Right forelimb (tissue), 1 donor: ENCODE measurements around the gene GHRHR.

Experiments used
- DNase-seq: peaks from one replicate; pipeline ENCODE4 v3.0.0-alpha.2; 2018

The GHRHR gene

DNA sequence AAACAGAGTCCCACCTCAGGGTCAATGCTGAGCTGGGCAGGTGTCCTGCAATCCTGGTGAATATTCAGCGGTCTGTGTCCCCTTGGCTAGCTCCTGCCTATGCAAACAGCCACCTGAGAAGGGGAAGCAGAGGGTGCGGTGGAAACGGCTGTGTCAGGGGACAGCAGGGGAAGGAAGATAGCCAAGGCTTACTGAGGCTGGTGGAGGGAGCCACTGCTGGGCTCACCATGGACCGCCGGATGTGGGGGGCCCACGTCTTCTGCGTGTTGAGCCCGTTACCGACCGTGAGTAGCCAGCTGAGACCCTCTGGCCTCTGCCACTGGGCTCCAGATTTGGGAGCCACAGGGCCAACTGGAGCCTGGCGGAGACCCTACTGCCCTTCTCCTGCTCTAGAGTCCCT, at the start of gene GHRHR:
Gene GHRHR (plus strand): TSS at position 112 of the 400 bp plus-strand sequence. CDS start 116 bp downstream, at position 228.
- DNase-seq, result no peak

DNA sequence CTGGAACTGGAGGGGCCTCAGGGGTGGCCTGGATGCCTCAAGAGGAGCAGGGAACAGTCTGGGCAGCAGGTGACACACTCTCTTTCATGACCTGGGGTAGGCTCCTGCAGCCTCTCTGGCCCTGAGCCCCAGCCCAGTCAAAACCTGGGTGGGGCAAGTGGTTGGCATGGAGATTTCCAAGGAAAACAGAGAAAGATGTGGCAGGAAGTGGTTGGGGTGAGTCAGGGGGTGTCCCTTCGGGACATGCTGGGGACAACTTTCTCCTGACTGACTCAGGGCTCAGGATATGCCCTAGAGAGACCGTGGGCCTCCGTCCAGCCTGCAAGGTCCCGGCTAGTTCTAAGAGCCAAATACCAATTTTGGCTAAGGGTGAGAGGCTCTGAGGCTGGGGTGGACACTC, 49.2 kb upstream of the GHRHR start:
- no peak for DNase-seq

DNA sequence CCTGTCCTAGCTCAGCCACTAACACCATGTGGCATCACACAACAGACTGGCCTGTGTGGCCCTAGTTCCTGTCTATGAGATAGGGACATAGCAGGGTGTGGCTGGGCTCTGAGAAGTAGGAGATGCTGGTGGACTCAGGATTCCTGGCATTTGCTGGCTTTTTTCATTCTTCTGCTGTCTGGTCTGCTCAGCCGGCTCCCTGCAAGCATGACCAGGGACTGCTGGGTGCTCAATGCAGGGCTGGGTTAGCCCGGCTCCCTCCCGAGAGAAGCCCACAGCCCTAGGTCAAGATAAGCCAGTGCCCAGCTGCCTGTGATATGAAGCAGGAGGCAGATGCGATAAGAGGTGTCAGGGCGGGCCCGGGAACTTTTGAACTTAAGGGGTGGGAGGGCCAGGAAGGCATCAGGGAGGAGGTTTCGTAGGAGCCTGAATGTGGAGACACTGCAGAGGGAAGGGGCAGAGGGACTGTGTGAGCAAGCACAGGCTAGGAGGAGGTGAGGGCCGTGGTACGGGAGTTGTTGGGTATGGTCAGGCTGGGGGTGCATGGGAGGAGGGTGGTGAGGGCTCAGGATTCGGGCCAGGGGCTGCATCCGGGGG, 48.6 kb upstream of the GHRHR start:
- no peak for DNase-seq

DNA sequence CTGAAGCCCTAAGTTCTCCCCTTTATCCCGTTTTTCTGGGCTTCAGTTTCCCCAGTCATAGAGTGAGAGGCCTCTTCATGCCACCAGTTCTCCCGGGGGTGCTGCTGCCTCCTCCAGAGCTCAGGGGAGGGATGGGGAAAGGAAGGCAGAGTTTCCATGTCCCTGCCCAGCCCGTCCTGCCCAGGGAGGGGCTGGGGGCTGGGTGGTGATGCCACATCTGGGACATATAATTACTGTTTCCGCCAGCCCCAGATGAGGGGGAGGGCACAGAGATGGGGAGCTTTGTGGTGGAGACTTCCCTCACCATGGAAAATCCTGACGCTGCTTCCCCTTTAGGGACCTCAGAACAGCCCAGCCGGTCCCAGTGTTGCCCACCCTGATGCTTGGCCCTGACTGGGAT, 48.0 kb upstream of the GHRHR start:
- no peak for DNase-seq

DNA sequence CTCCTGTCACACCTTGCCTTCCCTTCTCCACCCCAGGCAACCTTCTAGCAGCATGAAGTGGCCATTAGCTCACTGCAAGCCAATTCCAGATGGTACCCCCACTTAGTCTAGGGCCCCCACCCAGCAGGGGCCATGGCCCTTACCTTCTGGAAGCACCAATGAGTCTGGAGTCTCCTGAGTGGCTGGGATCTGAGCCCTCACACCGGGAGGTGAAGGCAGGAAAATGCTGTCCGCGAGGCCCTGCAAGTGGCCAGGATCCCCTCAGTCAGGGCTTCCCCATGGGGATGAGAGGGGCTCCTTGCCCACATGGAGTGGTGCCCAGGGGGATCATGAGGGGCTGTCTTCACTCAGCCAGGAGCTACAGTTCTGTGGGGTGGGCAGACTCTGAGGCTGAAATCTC, 47.5 kb upstream of the GHRHR start:
- DNase-seq, result no peak

DNA sequence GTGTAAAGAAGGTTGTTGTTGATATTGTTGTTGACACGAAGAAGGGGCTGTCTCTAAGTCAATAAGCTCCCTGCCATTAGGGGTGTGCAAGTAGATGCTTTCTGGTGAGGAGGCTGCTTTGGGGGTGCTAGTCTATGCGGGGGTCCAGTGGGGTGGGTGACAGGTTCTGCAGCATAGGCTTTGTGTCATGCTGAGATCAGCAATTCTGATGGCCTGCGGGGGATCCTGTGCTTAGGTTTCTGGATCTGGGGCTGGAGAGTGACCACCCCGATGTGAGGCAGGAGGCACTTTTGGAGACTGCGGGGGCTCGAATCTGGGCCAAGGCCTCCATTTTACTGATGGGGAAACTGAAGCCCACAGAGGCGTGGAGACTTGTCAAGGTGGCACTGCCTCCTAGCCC, 47.0 kb upstream of the GHRHR start:
- DNase-seq, result no peak

DNA sequence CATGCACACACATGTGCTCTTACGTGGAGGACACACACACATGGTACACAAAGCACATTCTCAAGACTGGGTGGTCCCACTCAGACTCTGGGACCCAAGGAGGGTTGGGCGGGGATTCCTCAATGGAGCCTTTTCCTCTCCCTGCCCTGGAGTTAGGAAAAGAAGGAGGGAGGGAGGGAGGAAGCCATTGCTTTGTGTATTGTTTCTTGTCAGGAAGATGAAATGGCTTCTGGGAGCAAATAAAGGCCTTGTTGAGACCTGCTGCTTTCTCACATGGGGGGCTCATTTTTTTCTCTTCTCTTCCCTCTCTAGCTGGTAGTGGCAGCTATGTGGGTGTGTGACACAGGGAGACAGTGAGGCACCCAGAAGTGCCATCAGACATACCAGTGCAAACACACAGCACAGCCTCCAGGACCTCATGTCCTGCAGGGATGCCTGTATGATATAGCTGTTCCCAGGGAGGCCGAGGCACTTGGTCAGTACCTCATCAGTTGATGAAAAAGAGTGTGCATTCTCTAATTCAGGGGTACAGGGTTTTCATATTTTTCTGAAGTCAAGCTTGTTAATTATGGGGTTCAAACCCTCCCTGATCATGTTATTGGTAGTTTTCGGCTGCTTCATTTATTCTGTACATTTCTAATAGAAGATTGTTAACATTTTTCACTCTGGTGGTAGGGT, 46.4 kb upstream of the GHRHR start:
- no peak for DNase-seq

DNA sequence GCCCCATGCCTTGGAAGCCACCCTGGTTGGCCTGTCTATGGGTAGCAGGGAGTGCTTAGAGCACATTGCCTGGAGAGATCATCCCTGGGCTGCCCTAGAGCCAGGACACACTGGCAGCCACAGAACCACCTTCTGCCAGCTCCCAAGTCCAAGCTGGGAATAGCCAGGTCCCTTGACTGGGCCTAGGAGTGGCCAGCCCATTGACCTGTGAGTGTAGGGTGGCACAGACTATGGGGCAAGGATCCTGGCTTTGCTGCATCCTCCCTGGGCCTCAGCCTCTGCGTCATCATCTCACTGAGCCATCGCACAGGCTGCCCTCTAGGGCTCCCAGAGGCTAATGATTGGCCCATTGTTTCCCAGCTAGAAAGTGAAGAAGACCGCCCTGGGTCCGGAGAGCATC, 45.1 kb upstream of the GHRHR start:
- peak; percentile 20 for DNase-seq

DNA sequence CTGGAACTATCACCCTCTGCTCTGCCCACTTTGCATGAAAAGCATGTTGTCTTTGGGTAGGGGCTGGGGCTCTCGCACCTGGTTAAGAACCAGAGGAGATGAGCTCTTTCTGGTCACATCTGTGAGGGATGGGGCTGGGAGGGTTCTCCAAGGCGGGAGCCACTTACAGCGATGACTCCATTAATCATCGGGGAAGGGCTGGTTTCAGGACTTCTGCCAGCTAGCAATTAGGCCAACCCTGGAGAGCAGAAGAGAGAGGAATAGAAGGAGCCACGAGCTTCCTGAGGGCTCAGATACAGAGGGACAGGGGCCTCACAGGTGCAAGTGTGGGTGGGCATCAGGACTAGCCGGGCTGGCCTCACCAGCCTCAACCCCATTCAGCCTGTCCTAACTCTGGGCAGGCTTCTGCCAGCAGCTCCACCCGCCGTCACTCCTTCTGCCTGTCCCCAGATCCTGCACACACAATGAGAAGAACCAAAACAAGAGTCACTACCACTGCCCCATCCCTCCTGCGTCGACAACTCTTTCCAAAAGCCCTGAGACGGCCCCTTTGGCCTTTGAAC, 43.7 kb upstream of the GHRHR start:
- DNase-seq, result peak; percentile 31

DNA sequence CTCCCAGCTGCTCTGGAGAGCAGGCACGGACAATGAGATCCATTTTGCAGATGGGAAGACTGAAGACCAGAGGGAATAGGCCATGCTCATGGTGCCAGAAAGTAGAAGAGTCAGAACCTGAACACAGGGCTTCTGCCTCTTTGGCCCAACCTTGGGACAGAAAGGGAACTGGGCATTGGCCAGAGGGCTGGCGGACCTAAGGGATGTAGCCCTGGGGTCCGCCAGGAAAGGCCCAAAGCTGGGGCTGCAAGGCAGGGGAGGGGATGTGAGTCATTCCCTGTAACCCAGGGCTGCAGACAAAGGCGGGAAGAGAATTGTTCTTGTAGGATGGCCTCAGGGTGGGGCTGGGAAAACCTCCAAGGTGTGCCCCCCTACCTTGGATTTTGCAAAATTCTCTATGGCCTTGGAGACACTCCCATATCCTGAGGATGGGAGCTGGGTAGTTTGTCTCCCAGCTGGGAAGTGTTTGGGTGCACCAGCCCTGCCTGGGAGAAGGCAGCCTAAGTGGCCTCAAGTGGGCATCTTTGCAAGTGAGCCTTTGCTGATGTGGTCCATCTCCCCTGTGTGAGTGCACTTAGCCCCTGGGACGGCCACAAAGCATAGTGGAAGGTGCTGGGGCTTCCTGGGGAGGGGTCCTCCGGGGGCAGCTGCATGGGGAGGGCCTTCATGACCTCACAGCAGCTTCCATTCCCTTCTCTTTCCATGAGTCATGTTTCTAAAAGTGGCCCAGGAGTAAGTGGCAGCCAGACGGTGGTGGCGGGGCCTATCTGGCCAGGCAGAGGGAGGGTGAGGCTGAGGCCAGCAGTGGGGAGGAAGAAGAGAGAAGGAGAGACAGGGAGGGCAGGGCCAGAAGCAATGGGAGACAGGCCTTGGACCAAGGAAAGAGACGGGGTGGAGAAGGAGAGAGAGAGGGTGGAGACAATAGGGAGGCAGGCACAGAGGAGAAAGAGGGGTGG, 42.9 kb upstream of the GHRHR start:
- peak; percentile 51 for DNase-seq

DNA sequence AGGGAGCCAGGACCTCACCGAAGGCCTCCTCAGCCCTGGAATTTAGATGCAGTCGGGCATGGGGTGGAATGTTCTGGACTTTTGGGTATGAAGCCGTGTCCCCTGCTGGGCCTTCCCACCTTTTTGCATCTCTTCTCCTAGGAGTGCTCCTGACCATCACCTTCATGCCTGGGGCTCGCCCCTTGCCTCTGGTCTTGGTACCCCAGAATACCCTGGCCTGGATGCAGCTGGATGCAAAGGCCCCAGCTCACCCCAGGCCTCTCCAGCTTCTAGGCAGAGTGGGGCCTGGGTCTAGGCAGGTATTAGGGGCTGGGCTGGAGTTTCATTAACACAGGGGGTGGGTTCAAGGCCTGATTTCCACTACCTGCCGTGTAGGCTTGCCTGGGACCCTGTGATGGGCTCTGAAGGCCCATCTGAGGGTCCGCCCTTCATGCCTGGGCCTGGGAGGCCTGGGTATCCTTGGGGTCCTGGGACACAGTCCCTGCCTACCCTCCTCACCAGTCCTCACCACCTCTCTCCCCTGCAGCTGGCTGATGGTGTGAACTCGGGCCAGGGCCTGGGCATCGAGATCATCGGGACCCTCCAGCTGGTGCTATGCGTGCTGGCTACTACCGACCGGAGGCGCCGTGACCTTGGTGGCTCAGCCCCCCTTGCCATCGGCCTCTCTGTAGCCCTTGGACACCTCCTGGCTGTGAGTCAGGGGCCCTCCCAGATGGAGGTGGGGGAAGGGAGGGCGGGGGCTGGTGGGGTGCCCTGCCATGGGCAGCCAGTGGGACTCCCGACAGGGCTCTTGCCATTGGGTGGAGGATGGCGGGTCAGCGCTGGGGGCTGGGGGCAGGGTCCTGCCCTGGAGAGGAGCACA, 42.0 kb upstream of the GHRHR start:
- peak; percentile 39 for DNase-seq

DNA sequence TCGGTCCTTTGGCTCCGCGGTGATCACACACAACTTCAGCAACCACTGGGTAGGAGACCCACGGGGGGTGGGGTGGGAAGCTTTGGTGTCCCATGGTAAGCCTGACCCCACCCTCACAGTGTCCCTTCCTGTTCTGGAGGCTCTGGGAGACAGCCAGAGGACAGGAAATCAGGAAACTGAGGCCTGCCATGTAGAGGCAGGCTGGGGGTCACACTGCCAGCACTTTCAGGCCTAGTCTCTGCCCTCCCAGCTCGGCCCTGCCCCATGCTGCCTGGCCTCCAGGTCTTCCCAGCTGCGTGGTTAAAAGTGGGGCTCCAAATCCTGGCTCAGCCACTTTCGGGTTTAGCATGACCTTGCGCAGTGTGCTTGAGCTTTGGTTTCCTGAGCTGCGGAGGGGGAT, 41.2 kb upstream of the GHRHR start:
- DNase-seq, result peak; percentile 24

DNA sequence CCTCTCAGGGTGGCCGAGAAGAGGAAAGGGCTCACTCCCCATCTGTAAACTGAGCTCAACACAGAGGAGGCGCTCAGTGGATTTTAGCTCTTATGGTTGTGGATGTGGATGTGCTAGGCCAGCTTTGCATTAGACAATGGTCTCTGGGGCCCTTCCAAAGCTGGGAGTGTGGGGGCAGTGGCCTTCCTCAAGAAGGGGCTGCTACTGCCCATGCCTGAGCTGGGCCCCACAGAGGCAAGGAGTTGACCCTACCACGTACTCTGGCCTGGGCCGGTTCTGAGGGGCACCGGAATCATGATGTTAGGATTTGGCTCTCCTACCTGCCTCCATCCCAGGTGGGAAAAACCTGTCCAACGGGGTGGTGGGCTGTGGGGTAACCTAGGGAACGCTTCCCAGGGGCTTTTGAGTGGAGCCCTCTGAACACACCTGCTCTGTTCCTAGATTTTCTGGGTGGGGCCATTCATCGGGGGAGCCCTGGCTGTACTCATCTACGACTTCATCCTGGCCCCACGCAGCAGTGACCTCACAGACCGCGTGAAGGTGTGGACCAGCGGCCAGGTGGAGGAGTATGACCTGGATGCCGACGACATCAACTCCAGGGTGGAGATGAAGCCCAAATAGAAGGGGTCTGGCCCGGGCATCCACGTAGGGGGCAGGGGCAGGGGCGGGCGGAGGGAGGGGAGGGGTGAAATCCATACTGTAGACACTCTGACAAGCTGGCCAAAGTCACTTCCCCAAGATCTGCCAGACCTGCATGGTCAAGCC, 40.6 kb upstream of the GHRHR start:
- DNase-seq, result peak; percentile 35

DNA sequence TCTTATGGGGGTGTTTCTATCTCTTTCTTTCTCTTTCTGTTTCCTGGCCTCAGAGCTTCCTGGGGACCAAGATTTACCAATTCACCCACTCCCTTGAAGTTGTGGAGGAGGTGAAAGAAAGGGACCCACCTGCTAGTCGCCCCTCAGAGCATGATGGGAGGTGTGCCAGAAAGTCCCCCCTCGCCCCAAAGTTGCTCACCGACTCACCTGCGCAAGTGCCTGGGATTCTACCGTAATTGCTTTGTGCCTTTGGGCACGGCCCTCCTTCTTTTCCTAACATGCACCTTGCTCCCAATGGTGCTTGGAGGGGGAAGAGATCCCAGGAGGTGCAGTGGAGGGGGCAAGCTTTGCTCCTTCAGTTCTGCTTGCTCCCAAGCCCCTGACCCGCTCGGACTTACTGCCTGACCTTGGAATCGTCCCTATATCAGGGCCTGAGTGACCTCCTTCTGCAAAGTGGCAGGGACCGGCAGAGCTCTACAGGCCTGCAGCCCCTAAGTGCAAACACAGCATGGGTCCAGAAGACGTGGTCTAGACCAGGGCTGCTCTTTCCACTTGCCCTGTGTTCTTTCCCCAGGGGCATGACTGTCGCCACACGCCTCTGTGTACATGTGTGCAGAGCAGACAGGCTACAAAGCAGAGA, 39.9 kb upstream of the GHRHR start:
- no peak for DNase-seq

DNA sequence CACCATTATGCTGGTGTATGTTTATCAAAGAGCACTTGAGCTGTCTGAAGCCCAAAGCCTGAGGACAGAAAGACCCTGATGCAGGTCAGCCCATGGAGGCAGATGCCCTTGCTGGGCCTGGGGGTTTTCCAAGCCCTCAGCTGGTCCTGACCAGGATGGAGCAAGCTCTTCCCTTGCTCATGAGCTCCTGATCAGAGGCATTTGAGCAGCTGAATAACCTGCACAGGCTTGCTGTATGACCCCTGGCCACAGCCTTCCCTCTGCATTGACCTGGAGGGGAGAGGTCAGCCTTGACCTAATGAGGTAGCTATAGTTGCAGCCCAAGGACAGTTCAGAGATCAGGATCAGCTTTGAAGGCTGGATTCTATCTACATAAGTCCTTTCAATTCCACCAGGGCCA, 39.1 kb upstream of the GHRHR start:
- DNase-seq, result no peak

DNA sequence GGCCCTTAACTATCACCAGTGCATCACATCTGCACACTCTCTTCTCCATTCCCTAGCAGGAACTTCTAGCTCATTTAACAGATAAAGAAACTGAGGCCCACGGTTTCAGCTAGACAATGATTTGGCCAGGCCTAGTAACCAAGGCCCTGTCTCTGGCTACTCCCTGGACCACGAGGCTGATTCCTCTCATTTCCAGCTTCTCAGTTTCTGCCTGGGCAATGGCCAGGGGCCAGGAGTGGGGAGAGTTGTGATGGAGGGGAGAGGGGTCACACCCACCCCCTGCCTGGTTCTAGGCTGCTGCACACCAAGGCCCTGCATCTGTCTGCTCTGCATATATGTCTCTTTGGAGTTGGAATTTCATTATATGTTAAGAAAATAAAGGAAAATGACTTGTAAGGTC, 38.6 kb upstream of the GHRHR start:
- DNase-seq, result no peak

DNA sequence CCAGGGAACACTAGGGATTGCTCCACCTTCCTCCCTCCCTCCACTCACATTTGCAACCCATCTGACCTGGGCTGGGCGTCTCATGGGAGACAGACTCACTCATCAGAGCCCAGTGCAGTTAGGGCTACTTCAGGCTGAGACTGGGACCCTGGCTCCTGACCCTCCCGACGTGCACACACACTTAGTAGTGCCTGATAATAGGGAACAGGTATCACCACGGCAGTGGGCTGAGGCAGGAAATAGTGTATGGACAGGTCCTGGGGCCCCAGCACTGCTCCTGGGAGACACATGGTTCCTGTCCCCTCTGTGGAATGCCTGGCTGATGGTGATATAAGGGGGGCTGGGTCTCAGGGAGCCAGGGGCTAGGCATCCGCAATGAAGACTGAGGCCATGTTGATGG, 37.8 kb upstream of the GHRHR start:
- no peak for DNase-seq

DNA sequence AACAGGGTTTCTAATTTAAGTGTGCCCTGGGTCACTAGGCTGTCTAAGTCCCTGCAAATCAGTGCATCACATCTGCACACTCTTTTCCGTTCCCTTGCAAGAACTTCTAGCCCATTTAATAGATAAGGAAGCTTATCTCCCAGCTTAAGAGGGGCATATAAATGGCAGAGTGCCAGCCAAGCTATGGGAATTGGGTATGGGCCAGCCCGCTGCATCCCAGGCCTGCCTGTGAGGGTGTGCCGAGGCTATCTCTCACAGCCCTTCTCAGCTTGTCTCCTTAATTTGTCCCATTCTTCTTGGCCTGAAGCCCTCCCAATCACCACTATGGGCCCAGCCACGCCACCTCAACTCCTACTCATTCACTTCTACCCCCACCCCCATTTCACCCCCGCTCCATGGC, 37.4 kb upstream of the GHRHR start:
- peak; percentile 38 for DNase-seq

DNA sequence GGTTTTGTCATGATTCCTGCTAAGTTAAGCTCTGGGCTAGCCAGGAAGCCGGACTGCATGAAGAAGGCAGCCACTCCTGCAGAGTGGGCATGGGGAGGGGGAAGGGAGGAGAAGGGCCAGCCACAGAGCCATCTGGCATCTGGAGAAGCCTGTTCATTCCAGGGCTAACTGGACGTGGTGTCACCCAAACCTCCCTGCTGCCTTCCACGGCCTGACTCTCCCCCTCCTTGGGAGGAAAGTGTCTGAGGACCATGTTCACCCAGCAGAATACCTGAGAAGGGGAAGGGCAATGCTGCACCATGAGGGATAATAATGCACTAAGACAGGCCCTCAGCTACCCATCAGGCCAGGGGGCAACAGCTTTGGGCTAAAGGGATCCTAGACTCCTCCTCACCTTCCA, 36.7 kb upstream of the GHRHR start:
- DNase-seq, result peak; percentile 33

DNA sequence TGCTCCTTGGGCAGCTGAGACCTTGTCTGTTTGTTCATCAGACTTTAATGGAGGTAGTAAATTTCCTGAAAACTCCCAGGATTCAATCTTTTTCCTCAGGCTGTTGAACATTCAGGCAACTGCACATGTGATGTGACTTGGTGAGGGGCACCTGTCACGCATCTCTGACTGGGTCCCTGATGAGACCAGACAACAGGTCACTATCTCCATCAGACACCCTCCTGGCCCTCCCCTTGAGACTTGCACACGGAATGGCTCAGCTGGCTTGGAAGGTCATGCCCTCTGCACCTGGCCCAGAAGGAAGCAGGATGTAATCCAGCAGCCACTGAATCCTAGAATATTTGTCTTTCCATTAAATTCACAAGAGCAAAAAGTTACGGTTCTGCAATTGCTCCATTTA, 36.2 kb upstream of the GHRHR start:
- no peak for DNase-seq

DNA sequence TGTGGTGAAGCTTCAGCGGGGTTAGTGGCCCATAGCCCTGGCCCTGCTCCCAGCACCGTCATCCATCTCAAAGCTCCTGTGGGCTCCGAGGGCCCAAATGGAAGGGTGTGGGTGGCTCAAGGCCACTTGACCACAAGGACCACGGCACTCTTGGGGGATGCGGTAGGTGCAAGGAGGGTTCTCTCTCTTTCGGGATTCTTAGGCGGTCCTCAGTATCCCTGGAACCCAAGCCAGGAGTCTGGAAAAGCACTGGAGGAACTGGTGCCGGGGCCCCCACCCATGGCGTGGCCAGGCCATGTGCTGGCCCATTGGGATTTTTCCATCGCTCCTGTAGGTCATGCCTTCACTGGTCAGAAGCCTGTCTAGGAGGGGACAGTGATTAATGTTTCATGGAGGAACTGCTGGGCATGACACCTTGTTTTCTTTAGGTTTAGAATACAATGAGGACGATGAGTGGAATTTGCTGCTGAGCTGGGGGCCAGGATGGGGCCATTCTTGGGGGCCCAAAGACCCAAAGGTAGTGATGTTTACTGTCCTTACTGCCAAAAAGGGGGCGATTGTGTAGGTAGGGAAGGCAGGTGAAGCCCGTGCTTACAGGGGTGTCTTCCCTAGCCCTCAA, 35.4 kb upstream of the GHRHR start:
- DNase-seq, result no peak
